HG02610 (cell line): Measurements from ENCODE around the gene SHLD2.
"Not testable (repeated sequence)": the region's sequence is repeated elsewhere in the genome, so short reads cannot be mapped to it uniquely, and the experiment has no call there.

Source experiments
- ATAC-seq: cut with Tn5 transposase; IDR thresholded peaks from one replicate; pipeline ENCODE4 v1.9.1; 2021; ENCODE audit warnings: mild to moderate bottlenecking, moderate library complexity; ENCODE audit not compliant: unreplicated experiment

Gene SHLD2

DNA sequence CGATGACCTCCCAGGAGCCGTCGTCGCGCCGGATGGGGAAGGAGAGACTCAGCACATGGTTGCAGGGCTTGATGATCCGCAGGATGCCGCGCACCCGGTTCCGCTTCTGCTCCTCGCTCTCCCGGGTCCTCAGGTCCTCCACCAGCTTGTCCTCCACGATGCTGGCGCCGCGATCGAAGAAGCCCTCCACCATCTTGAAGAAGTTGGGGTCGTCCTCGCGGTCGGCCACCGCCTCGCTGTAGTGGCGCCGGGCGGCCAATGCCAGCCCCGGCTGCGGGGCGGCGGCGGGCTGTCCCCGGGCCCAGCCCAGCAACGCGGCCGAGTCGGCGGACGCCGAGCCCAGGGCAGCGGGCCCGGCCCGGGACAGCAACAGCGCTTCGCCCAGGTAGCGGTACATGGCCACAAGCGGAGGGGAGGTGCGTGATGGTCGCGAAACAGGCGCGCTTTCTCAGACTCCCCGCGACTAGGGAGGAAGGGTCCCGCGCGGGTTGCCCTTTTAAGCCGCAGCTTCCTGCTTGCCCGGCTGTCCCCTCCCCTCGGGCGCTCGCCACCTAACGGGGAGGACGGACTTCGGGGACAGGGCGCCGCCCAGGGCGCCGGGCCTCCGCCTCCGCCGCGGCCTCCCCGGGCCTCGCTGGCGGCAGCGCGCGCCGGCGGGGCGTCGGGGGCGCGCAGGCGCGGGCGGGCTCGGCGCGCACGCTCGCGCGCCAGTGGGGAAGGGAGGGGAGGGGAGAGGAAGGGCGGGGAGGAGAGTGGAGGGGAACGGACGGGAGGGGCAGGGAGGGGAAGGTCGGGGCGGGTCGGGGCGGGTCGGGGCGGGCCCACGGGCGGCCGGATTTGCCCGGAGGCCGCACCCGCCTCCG lies at the start of gene SHLD2, which contains the start of gene GLUD1:
Gene SHLD2 (plus strand): TSS at position 834 of the 863 bp plus-strand sequence. CDS start 56,149 bp downstream, outside the sequence.
Gene GLUD1 (minus strand): TSS at position 471 of the 863 bp plus-strand sequence. CDS start 74 bp downstream, at position 397.
- ATAC-seq: peak; percentile 69

GRCh38 chr10:87045434-87045938 lies 49.5 kb upstream of the SHLD2 start:
- no peak for ATAC-seq

- ATAC-seq: no peak
Measured at GRCh38 chr10:87053111-87053510, 41.9 kb upstream of the SHLD2 start.

- ATAC-seq: no peak
Measured at GRCh38 chr10:87053577-87054181, 41.3 kb upstream of the SHLD2 start.

DNA sequence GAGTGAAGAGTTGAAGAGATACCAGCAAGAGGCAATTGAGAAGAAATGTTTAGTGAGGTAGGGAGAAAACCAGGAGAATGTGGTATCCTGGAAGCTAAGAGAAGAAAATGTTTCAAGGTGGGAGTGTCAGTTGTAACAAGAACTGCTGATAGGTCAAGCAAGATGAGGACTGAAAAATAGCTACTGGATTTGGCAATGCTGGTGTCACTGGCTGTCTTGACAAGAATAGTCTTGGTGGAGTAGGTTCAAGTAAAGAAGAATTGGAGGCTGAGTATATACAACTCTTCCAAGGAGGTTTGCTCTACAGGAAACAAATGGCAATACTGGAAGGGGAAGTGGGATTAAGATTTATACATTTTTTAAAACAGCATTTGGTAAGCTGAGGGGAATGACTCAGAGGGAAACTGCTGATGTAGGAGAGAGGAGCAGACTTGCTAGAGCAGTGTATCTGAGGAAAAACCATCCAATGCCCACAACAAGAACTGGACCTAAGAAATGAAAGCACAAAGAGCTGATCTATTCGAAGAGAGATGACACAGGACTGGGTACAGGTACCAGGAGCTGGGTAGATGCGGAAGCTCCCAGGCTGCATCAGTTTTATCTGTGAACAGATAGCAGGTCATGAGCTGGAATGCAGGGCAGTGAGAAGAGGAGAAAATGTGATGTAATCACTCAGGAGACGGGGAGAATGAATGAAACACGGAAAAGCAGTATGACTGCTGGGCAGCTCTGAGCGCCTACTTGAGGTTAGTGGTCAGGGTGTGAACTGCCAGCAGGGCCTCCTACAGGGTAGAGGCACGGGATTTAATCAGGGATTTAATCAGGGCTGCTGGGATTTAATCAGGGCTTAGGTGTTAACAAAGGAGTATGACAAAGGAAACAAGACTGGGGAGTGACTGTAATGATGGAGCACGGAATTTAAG lies 40.4 kb upstream of the SHLD2 start:
- peak; percentile 71 for ATAC-seq

DNA sequence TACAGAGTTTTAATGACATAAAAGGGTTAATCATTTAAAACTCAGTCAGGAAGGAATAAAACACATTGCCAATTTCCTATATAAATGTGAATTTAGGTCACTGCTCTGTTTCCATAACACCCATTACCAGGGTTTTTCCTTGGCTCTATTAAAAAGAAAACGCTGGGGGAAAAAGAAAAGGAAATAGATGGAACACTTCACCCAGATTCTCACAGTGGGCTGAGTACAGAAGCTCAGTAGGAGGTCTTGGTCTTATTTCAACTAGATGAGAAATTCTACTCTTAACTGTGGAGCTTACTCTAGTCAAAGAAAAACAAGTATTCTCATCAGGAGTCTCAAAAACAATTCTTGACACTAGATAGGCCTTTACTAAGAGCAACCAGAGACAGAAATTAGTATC lies 36.8 kb upstream of the SHLD2 start:
- ATAC-seq: no peak

DNA sequence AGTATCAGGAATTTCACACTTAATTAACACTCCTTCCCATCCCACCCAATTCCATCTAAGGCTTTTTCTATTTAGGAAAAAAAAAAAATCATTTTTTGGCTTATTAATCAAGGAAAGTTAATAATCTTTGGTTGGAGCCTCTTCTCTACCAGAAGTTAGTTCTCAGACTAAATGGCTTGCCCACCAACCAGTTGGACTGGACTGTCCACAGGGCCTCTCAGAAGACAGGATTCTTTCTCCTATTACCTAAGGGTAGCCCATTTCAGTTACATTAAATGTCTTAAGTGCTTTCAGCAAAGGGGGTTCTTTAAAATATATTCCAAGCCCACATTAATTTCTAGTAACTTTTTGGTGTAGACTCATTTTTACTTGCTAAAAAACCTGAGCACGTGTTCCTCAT lies 35.6 kb upstream of the SHLD2 start:
- ATAC-seq: no peak

- no peak for ATAC-seq
Measured at GRCh38 chr10:87060280-87060928, 34.6 kb upstream of the SHLD2 start.

DNA sequence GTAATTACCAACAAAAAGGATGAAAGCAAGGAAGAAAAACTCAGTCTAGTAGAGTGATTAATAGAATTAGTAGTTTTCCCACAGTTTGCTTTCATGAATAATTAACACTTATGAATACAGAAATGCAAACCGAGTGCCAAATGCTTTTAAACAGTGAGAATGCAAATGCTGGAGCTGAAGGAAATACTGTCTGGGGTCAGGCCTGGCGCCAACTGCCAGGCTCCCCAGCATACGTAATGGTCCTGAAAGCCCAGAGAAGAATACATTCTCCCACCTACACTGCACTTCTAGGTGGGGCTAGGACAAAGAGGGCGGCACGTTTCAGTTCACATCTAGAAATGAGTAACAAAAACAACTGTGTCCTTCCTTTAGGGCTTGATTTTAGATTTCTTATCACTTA lies 30.4 kb upstream of the SHLD2 start:
- no peak for ATAC-seq

- no peak for ATAC-seq
Measured at GRCh38 chr10:87066178-87066577, 28.8 kb upstream of the SHLD2 start.

DNA sequence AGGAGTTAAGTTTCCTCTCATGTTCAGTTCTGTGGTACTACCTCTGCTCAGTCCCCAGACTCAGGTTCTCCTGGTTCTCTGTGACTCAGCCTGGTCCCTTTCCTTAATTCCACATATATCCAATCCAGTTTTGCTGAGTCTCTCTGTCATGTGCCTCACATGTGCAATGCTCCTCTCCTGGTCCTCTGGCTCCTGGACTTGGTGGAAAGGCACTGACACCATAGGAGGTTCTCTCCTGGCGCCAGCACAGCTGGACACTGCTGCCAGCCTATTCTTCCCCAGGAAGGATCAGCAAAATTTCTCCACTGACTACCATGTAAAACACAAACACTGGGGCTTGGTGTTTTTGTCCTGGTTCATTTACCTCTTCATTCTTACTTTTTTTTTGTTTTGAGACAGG lies 28.1 kb upstream of the SHLD2 start:
- ATAC-seq: no peak

- ATAC-seq: no peak
Measured at GRCh38 chr10:87068281-87068680, 26.7 kb upstream of the SHLD2 start.

DNA sequence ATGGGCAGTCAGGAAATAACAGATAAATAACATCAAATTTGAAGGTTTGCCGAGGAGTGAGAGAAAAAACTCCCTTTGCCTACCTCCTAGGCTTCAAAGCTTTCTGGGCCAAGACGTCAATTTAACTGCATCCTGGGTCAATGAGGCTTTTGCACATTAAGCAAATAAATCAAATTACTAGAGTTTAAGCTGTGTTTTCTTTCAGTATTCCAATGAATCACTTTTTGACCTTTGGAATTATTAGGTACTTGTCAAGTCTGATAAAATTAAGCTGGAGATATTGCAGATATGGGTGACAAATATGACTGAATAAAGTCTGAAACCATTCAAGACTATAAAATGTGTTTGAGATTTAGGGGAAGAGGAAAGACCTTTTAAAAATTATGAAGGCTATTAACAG lies 22.6 kb upstream of the SHLD2 start:
- no peak for ATAC-seq

DNA sequence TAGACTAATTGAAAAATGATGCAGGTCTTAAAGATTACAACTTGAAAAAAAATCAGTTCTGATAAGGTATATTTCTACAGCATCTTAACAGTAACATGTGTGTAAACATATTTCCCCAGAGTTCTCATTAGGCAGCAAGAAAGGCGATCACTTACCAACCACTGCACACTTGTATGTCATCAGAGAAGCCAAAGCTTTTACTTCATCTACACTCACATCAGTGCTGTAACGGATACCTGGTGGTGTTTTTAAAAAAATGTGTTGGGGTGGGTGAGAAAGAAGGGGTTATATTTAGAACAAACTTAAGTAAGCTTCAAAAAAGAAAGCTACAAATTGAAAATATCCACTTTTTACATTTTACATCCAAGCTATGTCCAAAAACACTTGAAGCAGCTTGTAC lies 18.6 kb upstream of the SHLD2 start:
- not testable (repeated sequence) for ATAC-seq

DNA sequence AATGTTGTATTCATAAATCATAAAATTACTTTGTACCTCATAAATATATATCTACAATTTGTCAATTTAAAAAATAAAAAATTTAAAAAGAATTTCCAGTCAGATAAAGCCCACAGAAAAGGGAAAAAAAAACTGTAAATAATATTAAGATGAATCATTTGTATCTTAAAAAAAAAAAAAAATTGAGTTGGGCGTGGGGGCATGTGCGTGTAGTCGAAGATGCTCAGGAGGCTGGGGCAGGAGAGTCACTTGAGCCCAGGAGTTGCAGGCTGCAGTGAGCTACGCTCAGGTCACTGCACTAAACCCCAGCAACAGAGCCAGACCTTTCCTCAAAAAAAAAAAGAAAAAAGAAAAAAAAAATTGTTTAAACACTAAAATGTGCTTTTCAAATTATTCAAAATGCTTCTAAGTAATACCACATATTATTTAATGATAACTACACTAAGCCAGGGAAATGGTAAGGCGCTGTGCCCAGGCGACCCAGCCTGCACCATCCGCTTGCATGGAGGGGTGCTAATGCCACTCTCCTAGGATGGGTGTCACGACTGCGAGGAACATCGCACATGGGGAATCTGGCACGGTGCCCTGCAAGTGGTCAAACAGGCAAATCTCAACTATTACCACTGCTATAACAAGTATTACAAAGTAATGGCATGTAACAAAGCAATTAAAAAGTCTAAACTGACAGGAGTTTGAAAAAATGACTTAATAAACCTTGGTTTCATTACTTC lies 15.7 kb upstream of the SHLD2 start:
- ATAC-seq: no peak

DNA sequence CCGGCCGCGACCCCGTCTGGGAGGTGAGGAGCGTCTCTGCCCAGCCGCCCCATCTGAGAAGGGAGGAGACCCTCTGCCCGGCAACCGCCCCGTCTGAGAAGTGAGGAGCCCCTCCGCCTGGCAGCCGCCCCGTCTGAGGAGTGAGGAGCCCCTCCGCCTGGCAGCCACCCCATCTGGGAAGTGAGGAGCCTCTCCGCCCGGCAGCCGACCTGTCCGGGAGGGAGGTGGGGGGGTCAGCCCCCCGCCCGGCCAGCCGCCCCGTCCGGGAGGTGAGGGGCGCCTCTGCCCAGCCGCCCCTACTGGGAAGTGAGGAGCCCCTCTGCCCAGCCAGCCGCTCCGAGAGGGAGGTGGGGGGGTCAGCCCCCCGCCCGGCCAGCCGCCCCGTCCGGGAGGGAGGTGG lies 14.4 kb upstream of the SHLD2 start:
- not testable (repeated sequence) for ATAC-seq

DNA sequence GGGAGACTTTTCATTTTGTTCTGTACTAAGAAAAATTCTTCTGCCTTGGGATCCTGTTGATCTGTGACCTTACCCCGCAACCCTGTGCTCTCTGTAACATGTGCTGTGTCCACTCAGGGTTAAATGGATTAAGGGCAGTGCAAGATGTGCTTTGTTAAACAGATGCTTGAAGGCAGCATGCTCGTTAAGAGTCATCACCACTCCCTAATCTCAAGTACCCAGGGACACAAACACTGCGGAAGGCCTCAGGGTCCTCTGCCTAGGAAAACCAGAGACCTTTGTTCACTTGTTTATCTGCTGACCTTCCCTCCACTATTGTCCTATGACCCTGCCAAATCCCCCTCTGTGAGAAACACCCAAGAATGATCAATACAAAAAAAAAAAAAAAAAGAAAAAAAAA lies 13.4 kb upstream of the SHLD2 start:
- not testable (repeated sequence) for ATAC-seq

DNA sequence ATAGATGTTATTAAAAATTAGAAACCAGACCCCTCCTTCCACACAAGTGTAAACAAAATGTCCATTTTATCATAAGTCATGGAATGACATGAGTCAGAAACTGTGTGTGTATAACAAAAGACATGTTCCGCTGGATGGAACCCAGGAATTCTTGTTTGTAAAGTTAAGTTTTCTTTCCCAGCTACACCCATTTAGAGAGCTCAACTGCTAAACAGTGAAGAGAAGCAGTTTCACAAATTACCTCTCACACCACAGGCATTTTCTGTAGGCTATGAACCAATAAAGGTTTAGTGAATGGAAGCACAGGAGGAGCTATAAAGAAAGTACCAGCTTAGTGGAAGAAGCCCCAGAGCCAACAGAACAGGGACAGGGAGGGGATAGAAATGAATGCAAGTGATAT lies 12.8 kb upstream of the SHLD2 start:
- ATAC-seq: not testable (repeated sequence)

- peak; percentile 52 for ATAC-seq
Measured at GRCh38 chr10:87083576-87084290, 11.3 kb upstream of the SHLD2 start.
